HS-5 (cell line): Measurements from ENCODE around the gene SLC38A5.
"Not testable (repeated sequence)": the region's sequence is repeated elsewhere in the genome, so short reads cannot be mapped to it uniquely, and the experiment has no call there.

ENCODE experiments used
- DNase-seq: peaks from one replicate; pipeline ENCODE4 v3.0.0-alpha.2; 2012; ENCODE audit warnings: low read depth

Gene SLC38A5

DNA sequence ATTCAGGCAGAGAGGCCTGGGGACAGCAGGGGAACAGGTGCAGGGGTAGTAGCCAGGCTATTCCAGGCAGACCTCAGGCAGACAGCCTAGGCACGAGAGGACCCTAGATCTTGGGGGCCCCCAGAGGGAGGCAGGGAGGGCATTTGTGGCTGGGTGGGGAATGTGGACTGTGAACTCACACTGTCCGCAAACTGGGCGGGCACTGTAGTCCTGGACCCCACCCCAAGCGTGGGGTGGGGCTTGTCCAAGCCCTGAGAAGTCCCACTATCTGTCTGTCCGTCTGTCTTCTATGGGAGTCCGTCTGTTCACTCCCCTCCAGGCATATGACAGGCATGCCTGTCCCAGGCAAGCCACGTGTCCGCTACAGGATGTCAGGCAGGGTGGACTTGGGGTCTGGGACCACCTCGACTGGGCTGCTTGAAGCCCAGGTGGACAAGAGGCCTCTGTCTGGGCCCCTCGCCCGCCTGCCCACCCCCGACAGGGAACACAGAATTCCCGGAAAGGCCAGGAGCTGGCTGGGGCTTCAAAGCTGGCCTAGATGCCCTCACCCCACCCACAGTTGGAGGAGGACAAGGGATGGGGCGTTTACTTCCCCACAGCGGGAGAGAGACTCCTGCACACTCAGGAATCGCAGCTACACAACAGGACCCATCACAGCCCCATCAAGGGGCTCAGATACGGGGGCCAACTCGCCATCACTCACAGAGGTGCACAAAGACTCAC lies at the start of gene SLC38A5:
Gene SLC38A5, minus strand, starts transcription at position 151 of the 723 bp plus-strand sequence. CDS start 2,336 bp downstream, outside the sequence.
- no peak for DNase-seq

DNA sequence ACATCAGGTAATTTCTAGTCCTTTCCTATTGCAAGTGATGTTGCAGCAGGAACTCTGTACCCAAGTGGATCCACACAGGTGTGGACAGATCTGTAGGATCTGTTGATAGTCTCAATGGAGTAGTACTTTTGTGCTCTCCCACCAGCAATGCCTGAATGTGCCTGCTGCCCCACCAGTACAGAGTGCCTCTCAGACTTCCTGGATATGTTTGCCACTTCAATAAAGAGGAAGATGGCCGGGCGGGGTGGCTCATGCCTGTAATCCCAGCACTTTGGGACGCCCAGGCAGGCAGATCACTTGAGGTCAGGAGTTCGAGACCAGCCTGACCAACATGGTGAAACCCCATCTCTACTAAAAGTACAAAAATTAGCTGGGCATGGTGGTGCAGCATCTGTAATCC lies 49.4 kb upstream of the SLC38A5 start:
- not testable (repeated sequence) for DNase-seq

DNA sequence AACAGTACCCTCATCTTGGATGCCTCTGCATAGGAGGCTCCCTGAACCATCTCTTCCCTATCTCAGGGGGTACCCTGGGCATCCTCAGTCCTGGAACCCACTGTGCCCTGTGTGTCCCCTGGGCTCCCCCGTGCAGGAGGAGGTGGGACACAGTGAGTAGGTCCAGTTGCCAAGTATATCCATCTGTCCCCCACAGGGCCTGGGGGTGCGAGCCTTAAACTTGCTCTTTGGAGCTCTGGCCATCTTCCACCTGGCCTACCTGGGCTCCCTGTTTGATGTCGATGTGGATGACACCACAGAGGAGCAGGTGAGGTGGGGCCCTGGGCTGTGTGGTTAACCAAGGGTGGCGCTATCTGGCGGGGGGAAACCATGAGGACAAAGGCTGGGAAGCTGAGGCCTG lies 46.9 kb upstream of the SLC38A5 start:
- DNase-seq = no peak

DNA sequence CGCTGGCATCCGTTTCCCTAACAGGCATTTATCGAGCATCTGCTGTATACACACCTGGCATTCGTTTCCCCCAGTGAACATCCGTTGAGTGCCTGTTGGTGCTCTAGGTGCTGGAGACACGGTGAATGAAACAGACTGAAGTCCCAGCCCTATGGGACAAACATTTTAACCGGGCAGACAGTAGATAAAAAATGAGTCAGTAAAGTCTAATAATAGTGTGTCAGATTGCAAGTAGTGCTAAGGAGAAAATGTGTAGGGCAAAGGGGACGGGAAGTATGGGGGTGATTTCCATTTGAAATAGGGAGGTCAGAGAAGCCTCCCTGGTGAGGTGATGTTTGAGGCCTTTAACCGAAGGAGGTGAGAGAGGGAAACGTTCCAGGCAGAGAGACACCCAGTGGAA lies 46.2 kb upstream of the SLC38A5 start:
- no peak for DNase-seq

DNA sequence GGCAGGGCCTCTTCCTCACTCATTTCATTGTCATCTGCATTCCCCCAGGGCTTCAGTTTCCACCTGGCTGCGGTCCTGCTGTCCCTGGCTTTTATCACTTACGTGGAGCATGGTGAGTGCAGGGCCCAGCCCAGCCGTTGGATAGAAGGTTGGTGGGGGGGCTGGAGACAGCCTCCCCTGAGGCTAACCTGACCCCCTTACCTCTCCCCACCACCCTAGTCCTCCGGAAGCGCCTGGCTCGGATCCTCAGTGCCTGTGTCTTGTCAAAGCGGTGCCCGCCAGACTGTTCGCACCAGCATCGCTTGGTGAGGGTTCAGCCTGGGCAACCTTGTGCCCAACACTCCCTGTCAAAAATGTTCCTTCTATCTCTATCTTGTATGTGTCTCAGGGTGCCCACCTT lies 45.8 kb upstream of the SLC38A5 start:
- DNase-seq = no peak

DNA sequence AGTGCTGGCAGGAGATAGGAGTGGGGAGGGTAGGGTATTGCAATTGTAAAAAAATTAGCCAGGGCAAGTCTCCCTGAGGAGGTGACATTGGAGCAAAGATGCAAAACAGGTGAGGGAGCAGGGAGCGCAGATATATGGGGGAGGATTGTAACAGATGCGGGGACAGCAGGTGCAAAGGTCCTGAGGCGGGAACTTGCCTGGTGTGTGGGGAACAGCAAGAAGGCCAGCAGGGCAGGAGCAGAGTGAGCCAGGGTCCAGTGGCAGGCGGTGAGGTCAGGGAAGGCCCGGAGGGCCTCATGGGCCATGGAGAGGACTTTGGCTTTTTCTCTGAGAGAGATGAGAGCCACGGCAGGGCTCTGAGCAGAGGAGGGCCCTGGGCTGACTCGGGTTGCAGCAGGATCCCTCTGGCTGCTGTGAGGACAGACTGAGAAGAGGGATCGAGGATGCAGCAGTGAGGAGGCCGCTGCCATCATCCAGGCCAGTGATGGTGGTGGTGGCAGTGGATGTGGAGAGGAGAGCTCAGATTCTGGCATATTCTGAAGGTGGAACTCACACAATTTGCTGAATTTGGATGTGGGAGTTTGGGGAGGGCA lies 44.9 kb upstream of the SLC38A5 start:
- DNase-seq = no peak

DNA sequence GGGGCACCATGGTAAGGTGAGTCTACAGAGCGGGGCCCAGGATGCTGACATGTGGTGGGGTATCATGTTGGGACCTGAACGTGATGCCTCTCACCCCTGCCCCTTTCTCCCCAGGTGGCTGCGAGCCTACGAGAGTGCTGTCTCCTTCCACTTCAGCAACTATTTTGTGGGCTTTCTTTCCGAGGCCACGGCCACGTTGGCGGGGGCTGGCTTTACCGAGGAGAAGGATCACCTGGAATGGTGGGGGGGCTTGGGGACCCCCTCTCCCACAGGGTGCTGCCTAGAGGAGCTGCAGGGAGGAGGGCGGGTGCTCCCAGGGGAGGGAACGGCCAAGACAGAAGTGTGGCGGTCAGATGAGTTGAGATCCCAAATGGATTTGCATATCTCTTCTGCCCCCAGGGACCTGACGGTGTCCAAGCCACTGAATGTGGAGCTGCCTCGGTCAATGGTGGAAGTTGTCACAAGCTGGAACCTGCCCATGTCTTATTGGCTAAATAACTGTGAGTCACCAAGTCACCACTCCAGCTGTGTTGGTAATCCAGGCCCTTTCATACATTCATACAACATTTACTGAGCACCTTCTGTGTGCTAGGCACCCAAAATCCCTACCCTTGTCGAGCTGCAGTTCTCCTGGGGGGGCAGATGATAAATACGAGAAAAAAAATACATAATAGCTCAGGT lies 44.2 kb upstream of the SLC38A5 start:
- no peak for DNase-seq

DNA sequence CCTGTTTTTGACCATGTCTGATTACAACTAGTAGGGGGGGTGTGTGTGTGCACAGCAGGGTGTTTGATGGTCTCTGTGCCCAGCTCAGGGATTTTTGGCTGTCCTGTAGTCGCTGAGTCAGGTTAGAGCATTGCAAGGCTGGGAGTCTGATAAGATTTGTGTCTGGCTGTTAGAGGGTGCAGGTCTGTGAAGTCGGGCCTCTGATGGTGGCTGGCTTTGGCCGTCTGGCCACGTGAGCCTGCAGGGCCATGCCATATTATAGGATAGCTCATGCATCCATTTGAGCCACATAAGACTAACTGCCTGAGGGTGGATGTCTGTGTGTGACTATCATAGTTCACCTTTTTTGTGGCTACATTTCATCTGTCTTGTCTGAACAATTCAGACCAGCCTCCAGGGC lies 43.6 kb upstream of the SLC38A5 start:
- no peak for DNase-seq

DNA sequence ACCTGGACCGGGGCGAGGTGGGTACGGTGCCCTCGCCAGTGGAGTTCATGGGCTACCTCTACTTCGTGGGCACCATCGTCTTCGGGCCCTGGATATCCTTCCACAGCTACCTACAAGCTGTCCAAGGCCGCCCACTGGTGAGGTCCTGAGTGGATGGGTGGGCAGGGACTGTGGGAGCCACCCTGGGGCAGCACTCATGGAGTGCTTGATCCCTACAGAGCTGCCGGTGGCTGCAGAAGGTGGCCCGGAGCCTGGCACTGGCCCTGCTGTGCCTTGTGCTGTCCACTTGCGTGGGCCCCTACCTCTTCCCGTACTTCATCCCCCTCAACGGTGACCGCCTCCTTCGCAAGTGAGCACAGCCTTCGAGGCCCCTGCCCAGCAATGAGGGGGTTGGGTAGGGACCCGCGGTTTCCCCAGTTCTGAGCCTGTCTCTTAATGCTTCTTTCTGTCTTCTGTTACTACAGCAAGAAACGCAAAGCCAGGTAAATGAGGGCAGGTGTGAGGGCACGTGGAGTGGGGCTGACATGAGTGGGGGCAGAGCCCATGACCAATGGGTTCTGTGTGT lies 42.4 kb upstream of the SLC38A5 start:
- DNase-seq = no peak

DNA sequence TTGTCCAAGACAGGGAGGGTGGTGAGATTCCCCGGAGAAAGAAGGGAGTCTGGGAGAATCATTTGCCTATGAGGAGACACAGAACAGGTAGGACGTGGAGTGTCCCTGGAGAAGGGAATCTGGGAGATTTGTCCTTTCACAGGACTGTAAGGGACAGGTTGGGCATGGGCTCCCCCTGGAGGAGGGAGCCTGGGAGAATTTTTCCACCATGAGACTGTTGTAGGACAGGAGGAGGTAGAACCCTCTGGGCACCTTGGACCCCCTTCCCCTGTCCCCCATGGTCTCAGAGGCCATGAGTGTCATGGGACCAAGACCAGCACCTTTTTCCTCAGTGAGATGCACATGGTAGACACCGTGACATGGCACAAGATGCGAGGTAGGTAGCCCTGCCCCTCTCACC lies 41.5 kb upstream of the SLC38A5 start:
- no peak for DNase-seq

DNA sequence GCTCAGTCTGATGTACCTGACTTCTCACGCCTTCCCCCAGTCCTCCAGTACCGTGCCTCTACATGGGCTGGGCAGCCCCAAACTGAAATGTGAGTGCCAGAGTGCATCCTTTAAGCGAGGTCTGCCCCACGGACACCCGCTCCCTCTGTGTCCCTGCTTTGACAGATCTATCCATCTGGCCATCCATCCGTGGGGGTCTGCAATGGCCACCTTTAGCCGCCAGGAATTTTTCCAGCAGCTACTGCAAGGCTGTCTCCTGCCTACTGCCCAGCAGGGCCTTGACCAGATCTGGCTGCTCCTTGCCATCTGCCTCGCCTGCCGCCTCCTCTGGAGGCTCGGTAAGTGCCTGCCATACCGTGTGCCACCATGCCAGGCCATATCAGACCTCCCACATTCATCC lies 39.6 kb upstream of the SLC38A5 start:
- no peak for DNase-seq

DNA sequence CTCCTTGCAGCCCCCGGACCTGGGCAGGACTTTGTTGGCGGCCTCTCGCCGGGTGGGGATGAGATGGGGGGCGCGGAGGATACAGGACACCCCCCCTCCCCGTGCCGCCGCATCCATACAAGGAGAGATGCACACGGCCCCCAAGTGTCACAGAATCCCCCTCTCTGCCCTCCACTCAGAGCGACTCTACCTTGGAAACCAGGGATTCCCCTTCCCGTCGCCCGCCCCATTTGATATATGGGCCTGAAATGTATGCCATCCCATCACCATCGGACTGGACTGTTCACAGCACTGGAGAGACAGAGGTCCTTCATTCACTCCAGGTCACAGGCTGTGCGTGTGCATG lies 39.2 kb upstream of the SLC38A5 start:
- DNase-seq = no peak

DNA sequence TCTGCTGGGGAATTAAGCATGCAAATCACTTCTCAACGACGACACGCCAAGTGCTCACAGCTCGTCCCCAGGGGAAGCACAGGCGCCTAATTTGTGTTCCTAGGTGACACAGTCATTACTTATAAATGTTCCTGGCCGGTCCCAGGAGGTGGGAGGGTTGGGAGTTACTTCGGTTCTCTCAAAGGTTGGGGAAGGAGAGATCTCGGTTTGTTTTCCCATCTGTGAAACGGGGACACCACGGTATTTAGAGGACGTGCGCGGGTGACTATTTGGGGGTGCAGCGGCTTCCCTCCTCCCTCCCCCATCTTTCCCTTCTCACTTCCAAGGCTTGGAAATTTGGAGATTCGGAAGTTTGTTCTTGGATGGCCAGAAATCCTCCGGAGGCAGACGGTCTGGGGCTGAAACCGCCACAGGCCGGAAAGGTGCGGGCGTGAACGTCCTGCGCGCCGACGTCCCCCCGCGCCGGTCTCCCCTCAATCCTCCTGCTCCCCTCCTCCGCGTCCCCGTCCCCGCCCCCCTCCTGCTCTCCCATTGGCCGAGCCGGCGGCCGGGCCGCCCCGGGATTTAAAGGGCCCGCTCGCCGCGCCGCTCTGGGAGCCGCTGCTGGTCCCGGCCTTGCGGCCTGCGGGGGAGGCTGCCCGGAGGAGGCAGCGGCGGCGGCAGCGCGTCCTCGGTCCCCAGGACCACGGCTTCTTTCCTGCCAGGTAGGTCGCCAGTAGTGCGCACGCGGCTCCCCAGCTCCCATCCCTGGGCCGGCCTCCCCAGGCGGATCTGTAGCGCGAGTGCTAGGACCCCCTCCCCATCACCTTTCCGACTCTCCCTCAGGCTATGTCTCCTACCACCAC lies 38.6 kb upstream of the SLC38A5 start, which contains the start of gene PORCN:
Gene PORCN, plus strand, starts transcription at position 593 of the 845 bp plus-strand sequence. CDS start 829 bp downstream, outside the sequence.
- no peak for DNase-seq

DNA sequence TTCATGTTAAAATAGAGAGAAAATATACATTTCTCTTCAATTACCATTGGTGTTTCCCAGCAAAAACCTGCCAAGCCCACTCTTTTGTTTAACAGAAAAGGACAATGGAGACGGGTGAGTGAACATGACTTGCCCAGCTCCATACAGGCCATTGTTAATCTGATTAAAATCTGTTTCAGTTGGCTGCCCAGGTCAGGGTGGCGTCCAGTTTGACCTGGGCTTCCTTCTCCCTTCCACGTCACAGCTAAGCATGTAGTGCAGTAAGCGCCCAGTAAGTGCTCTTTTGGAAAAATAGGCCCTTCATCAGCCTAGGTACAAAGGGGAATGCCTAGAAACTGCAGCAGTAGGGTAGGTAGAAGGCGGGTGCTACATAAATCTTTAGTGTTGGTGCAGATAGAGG lies 37.2 kb upstream of the SLC38A5 start:
- DNase-seq = no peak

DNA sequence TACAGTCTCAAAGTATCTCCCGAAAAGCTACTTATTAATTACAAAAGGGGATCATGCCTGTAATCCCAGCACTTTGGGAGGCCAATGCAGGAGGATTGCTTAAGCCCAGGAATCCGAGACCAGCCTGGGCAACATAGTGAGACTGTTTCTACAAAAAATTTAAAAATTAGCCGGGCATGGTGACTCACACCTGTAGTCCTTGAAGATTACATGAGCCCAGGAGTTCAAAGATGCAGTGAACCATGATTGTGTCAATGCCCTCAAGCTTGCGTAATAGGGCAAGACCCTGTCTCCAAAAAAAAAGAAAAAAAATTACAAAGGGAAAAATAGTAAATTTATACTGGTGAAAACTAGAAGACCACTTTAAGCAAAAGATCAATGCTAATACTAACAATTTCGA lies 35.4 kb upstream of the SLC38A5 start:
- no peak for DNase-seq

DNA sequence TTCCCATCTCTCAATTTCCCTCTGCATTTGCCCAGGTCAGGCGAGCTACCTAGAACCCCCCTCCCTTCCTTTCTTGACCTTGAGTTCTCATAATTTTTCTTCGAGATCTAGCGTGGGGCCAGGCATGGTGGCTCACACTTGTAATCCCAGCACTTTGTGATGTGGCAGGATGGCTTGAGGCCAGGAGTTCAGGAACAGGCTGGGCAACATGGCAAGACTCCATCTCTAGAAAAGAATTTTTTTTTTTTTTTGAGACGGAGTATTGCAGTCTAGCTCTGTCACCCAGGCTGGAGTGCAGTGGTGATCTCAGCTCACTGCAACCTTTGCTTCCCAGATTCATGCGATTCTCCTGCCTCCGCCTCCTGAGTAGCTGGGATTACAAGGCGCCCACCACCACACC lies 34.2 kb upstream of the SLC38A5 start:
- no peak for DNase-seq

DNA sequence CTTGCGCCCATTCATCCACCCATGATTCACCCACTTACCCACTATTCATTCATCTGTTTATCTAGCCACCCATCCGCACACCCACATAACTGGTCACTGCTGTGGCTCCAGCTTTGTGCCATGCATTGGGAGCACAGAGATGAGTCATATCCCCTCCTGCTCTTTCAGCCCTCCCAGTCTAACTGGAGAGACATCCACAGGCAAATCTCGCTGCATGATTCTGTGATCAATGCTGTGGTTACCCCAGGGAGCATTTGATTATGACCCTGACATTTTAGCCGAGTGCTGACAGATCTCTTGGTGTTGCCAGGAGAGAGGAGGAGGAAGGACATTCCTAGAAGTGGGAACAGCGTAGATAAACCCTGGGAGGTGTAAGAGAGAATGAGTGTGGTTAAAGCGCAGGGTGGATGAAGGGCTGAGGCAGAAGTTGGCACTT lies 28.3 kb upstream of the SLC38A5 start:
- peak; percentile 68 for DNase-seq

DNA sequence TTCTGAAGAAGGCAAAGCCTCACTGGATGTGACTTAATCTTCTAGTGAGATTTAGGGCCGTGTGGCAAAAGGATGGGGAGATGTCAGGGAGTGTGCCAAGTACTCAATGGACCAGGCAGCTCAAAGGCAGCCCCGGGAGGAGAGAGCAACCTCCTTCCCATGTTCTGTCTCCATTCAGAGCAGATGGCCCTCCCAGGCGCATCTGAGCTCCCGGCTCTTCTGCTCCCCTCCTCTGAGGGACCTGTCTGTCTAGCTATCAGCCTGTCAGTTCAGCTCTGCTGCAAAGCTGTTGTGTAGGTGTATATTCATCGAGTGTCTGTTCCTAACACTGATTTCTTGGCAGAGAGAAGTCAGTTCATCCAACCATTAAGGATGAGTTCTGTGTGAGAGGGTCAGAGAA lies 27.8 kb upstream of the SLC38A5 start:
- no peak for DNase-seq

DNA sequence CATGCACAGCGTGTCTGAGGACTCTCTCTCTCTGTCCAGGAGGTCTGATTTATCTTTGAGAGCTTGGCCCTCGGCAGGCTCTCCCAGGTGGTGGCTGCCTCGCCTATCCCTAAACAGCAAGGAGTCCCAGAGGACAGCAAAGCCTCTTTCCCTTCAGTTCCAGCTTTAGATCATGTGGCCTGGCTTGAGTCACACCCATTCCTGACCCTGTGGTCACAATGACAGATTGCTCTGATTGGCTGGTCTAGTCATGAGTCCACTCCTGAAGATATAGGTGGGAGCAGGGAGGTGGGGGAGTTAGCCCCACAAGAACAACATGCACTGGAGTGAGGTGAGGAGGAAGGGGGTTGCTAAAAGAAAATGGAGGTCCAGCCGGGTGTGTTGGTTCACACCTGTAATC lies 26.6 kb upstream of the SLC38A5 start:
- no peak for DNase-seq

DNA sequence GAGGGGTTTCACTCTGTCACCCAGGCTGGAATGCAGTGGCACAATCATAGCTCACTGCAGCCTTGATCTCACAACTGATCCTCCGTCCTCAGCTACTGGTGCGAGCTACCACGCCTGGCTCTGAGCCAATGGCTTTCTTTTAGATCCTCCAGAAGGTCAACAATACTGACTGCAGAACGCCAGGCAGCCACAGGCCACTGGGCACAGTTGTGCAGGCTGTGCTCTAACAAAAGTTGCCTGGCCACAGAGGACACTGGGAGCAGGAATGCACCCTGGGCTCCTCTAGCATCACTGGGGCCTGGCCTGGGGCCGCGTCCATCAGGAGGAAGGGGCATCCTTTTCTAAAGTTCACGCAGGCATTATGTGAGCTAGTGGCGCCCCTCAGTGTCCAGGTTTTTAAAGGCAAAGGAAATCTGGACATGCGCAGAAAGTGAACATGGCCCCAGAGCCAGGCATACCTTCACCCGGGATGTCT lies 23.9 kb upstream of the SLC38A5 start:
- DNase-seq = no peak

DNA sequence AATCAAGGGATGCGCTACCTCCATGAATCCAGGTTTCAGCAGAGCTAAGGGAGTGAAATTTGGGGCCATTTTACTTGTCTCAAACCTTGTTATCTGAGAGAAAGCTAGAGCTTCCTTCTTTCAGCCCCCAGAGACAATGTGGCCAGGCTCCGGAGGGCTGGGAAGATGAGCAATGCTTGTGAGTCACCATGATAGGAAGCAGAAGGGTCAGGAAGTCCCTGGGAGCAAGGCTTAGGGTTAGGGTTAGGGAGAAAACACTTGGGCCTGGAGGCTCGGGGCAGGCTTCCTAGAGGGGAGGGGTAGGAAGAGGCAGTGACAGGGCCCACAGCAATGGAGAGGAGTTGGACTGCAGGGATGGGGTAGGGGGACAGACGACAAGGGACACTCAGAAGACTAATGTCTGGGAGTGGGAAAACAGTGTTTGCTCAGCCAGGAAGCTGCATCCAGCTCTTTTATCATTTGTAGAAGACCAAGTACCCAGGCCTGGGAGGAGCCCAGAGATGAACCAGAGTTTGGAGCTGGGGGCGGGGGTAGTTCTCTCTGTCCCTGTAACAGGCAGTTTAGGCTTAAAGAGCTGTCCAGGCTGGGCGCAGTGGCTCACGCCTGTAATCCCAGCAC lies 22.3 kb upstream of the SLC38A5 start:
- peak; percentile 42 for DNase-seq

DNA sequence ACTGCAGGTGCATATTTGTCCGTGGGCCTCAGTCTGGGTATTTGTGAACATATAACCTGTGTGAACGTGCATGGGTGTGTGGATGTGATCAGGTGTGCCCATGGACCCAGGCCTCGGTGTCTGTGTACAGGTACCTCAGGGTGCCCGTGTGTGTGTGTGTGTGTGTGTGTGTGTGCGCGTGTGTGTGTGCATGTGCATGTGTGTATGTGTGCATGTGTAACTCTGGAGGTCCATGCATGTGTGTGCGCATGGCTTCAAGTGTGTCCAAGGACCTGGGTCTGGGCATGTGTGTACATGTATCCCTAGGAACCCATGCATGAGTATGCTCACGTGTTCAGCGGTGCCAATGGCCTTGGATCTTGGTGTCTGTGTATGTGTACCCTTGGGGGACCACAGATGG lies 21.7 kb upstream of the SLC38A5 start:
- DNase-seq = no peak
